Right lobe of liver (tissue), 6 donors: ENCODE data around the gene APBB2. TPM values are rescaled to one million over a fixed set of nuclear protein-coding genes. Genes with fewer than 3 reads are reported as not detected.

Experiments
- ATAC-seq, 4 donors: fragments of 200-7000 bp; cut with Tn5 transposase; one replicate each; pipeline ENCODE4 v1.9.1; 2020; ENCODE audit warnings: mild to moderate bottlenecking in 4 of 4, moderate library complexity in 4 of 4
- DNase-seq, 3 donors: peaks; one replicate each; pipeline ENCODE4 v3.0.0-alpha.2; 2020
- H3K27ac ChIP-seq, 3 donors: fragments of 200-600 bp; one replicate each; pipeline ENCODE4 v1.8.0; 2022
- H3K27me3 ChIP-seq, 2 donors: fragments of 200-600 bp; one replicate each; pipeline ENCODE4 v1.8.0; 2022
- H3K36me3 ChIP-seq, 4 donors: fragments of 200-600 bp; sonication (generic) in 1 of 4; one replicate each; pipeline versions ENCODE4 v1.5.1 to v1.8.0; 2017 to 2022; ENCODE audit warnings: control low read depth in 1 of 4
- H3K4me1 ChIP-seq, 4 donors: fragments of 200-600 bp; sonication (generic) in 1 of 4; one replicate each; pipeline versions ENCODE4 v1.5.1 to v1.8.0; 2017 to 2022; ENCODE audit warnings: control low read depth in 1 of 4
- H3K4me3 ChIP-seq, 3 donors: fragments of 200-600 bp; one replicate each; pipeline ENCODE4 v1.8.0; 2022
- H3K9me3 ChIP-seq, 4 donors: fragments of 200-600 bp; sonication (generic) in 1 of 4; one replicate each; pipeline versions ENCODE4 v1.5.1 to v1.8.0; 2017 to 2022; ENCODE audit warnings: control low read depth in 1 of 4
- POLR2A ChIP-seq: fragments of 450-650 bp; IDR thresholded peaks from one replicate; pipeline ENCODE4 v1.6.1; 2017; ENCODE audit warnings: antibody characterized with exemption, mild to moderate bottlenecking
- WGBS: methylation state at CpG from one replicate; pipeline ENCODE4 v1.1.6; 2018; ENCODE audit warnings: low coverage, low lambda C conversion rate; ENCODE audit not compliant: insufficient coverage; ENCODE audit errors: missing lambda C conversion rate; 5-methylcytosine and 5-hydroxymethylcytosine counted together
- intact Hi-C, 2 donors: fragments of 100-400 bp; cut with DNase I; formaldehyde crosslinking; loops; one replicate each; pipeline versions ENCODE4 v1.11.2 to v1.14.1; 2022
- total RNA-seq, 6 experiments: library from RNA; depleted of rRNA in 2 of 6; stranded (reverse); fragments of >200 nt in 2 of 6; fragmentation: NEBNext Ultra II Directional in 3 of 6; extraction: Animal tissue kit (Norgen Biotek cat#: 25700) in 3 of 6; gene quantifications; one replicate each; pipeline versions ENCODE4 v1.1.0 to v1.2.4, GENCODE V29; 2016 to 2023
- TF ChIP-seq, protein P1 (sequence below), 4 donors: fragments of 200-600 bp in 3 of 4; fragments of 450-650 bp in 1 of 4; IDR thresholded peaks; one replicate each; pipeline versions ENCODE4 v1.5.1 to v1.8.0; 2016 to 2022; ENCODE audit warnings: antibody characterized with exemption in 4 of 4, mild to moderate bottlenecking in 2 of 4
- donor health status: DM: no; HTN: yes; CAD: no.
- donor health status: DM: no; HTN: no; CAD: no.
- donor health status: DM: no; HTN: no; CAD: no.
- donor health status: DM: no; HTN: yes; CAD: no.
- donor health status: DM: no; HTN: yes; CAD: no.

The APBB2 gene
- total RNA-seq, 6 experiments from 2014 or later: 14.1 to 27.9 (median 25.1) TPM

DNA sequence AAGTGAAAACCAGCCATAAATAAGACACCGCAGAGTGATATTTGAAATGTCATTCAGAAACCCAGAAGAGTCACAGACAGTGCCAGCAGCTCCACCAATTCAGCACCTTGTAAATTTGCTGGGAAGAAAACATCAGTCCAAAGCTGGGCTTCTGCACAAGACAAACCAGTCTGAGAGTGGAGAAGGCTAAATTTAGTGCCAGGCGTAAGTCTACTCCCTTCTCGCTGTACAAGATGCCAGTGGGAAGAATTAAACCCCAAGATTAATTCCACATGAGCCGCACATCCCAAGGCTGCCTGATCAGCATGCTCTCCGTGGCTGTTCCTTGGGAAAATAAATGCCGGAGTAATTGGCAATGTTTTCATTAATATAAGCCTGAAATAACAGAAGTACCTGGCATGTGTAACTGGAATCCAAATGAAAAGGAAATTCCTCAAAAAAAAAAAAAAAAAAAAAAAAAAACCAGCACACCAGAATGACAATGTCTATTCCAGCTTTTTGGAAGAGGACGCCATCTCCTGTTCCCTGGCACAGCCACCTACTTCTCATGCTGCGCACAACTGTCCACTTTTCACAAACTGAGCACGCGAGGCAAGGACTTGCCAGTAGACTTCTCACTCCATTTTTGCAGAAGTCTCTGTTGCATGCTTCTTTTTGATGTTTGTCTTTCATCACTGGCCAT lies 369.0 kb downstream of the APBB2 start:
- ATAC-seq (no peak), DNase-seq (no peak)
- TF ChIP-seq POLR2A: no peak
- TF ChIP-seq, protein P1, sequence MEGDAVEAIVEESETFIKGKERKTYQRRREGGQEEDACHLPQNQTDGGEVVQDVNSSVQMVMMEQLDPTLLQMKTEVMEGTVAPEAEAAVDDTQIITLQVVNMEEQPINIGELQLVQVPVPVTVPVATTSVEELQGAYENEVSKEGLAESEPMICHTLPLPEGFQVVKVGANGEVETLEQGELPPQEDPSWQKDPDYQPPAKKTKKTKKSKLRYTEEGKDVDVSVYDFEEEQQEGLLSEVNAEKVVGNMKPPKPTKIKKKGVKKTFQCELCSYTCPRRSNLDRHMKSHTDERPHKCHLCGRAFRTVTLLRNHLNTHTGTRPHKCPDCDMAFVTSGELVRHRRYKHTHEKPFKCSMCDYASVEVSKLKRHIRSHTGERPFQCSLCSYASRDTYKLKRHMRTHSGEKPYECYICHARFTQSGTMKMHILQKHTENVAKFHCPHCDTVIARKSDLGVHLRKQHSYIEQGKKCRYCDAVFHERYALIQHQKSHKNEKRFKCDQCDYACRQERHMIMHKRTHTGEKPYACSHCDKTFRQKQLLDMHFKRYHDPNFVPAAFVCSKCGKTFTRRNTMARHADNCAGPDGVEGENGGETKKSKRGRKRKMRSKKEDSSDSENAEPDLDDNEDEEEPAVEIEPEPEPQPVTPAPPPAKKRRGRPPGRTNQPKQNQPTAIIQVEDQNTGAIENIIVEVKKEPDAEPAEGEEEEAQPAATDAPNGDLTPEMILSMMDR (IDR thresholded peaks at IDR 0.05): no peak
- Histone ChIP-seq H3K27me3 (no peaks in the 10 kb centered on the region), H3K4me3 (no peak overlapping the region), H3K36me3 (peaks cover 0 to 3% (median 0%) of the 10 kb centered on the region in 4 donors), H3K4me1 (no peaks in the 10 kb centered on the region), H3K9me3 (no peaks in the 10 kb centered on the region), H3K27ac (no peak overlapping the region)
- intact Hi-C loops: no loop called here
- 80% methylated on average over 9 of the region's 10 CpGs for WGBS

DNA sequence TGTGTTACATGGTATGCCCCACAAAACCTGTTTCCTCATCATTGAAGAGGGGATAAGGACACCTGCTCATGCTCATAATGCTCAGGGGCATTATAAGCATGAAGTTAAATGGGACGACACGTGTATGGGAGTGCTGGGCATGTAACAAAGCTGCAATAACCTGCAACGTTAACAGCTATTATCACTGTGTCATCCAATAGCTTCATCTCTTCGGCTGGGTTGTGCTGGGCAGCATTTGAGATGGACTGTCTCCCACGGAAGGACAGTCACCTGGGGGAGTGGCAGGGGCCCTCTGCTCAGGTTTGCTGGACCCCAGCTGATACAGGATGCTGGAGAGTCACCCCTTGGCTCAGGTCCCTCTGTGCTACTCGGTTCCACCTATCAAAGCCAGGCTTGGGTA lies 370.1 kb downstream of the APBB2 start:
- TF ChIP-seq, protein P1 (IDR thresholded peaks at IDR 0.05): no peak
- no peak for TF ChIP-seq POLR2A
- DNase-seq (no peak), ATAC-seq (no peak)
- Histone ChIP-seq H3K9me3 (no peaks in the 10 kb centered on the region), H3K27me3 (no peaks in the 10 kb centered on the region), H3K4me3 (no peak overlapping the region), H3K4me1 (no peaks in the 10 kb centered on the region), H3K36me3 (peaks cover 0 to 3% (median 0%) of the 10 kb centered on the region in 4 donors), H3K27ac (no peak overlapping the region)
- intact Hi-C loops: no loop called here
- 83% methylated on average over 3 of the region's 6 CpGs for WGBS

DNA sequence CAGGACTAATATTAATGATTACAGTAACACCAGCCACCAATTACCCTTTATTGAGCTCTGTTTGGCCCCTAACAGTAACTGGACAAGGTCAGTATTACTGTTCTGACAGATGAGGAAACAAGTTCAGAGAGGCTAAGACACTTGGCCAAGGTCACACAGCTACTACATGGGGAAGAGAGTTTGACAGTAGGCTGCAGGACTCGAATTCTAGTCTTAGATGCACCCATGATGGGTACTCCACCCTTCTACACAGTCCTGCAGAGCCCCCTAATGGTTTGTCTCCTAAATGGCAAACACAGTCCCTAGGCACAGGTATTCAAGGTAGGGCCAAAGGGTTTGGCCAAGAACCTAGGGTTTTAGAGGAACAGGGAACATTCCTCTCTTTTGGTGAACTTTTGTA lies 370.6 kb downstream of the APBB2 start:
- Histone ChIP-seq H3K9me3 (no peaks in the 10 kb centered on the region), H3K4me1 (no peaks in the 10 kb centered on the region), H3K36me3 (peaks cover 0 to 3% (median 0%) of the 10 kb centered on the region in 4 donors), H3K27me3 (no peaks in the 10 kb centered on the region), H3K4me3 (no peak overlapping the region), H3K27ac (no peak overlapping the region)
- intact Hi-C loops: no loop called here
- TF ChIP-seq, protein P1 (IDR thresholded peaks at IDR 0.05): peak in 2 of 4 donors; percentile 15 to 22
- no peak for TF ChIP-seq POLR2A
- ATAC-seq (peak in 2 of 4 donors; percentile 21 to 39), DNase-seq (no peak)
- WGBS: no CpG with 5 or more reads among the region's 1 CpG

DNA sequence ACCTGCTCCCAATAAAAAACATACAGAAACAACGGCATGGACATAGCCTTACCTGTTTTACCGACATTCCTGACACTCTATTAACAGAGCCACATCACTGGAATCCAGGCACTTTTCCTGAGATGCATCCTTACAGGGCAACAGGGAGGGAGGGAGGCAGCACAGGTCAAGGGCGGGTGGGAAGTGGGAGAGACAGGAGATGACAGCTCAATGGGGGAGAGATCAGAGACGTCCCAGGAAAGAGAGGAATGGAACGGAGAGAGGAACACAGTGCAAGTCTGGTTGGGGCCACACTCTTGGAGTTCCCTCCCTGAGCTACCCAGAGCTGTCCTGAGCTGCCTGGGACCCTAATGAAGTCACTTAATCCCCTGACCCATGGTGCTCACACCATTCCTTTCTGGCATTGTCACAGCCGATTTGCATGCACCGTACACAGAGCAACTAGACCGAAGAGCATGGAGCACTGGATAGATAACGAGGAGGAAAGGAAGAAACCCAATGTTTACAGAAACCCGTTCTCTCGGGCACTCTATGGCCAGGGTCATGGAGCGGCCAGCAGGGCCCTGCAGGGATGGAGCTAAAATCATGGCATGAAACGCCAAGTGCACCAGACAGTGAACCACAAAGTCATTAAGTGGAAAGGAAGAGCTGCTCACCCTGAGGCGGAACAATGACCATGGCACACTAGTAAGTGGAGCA lies 371.5 kb downstream of the APBB2 start:
- no peak overlapping the region for H3K4me3 ChIP-seq
- H3K27ac ChIP-seq: no peak overlapping the region
- ATAC-seq (no peak), DNase-seq (no peak)
- intact Hi-C loops: no loop called here
- TF ChIP-seq, protein P1 (IDR thresholded peaks at IDR 0.05): no peak
- no peak for TF ChIP-seq POLR2A
- no peaks in the 10 kb centered on the region for H3K27me3 ChIP-seq
- no peaks in the 10 kb centered on the region for H3K4me1 ChIP-seq
- 57% methylated on average over 10 of the region's 14 CpGs for WGBS
- peaks cover 0 to 3% (median 0%) of the 10 kb centered on the region in 4 donors for H3K36me3 ChIP-seq
- H3K9me3 ChIP-seq: no peaks in the 10 kb centered on the region
